K562 (cell line): Measurements from ENCODE around the gene THADA. TPM values are rescaled to one million over a fixed set of nuclear protein-coding genes. Genes with fewer than 3 reads are reported as not detected.

Experiments
- ARNT ChIP-seq, 2 experiments: fragments of 450-650 bp; IDR thresholded peaks; 2 replicates each; pipeline ENCODE4 v1.6.1; 2016; ENCODE audit warnings: mild to moderate bottlenecking in 1 of 2
- CHD2 ChIP-seq: IDR thresholded peaks from 2 replicates; pipeline ENCODE4 v1.6.1; 2011; ENCODE audit warnings: low read depth, low read length
- CREM ChIP-seq: IDR thresholded peaks from 2 replicates; pipeline ENCODE4 v1.6.1; 2014; ENCODE audit warnings: antibody characterized with exemption, low read depth
- CSDE1 ChIP-seq, 2 experiments: fragments of 450-650 bp; IDR thresholded peaks; 2 replicates each; pipeline ENCODE4 v1.6.1; 2016; ENCODE audit warnings: mild to moderate bottlenecking in 1 of 2
- DEAF1 ChIP-seq: fragments of 450-650 bp; formaldehyde crosslinking; IDR thresholded peaks from 2 replicates; pipeline ENCODE4 v1.4.0; 2020; ENCODE audit warnings: mild to moderate bottlenecking, moderate library complexity
- EZH2 ChIP-seq: IDR thresholded peaks from 2 replicates; pipeline ENCODE4 v1.6.1; 2012; ENCODE audit warnings: low read depth, mild to moderate bottlenecking, inconsistent platforms, low read length, borderline replicate concordance
- FOXP4 ChIP-seq: sonication (generic); formaldehyde crosslinking; IDR thresholded peaks from 2 replicates; pipeline ENCODE4 v1.8.0; 2022; ENCODE audit warnings: mild to moderate bottlenecking, missing genetic modification reagents, borderline replicate concordance
- HMGN3 ChIP-seq: IDR thresholded peaks from 2 replicates; pipeline ENCODE4 v1.6.1; 2011; ENCODE audit warnings: borderline replicate concordance, low read depth, mild to moderate bottlenecking, mixed read lengths, low read length; ENCODE audit not compliant: insufficient read length; ENCODE audit errors: extremely low read depth
- HNRNPL ChIP-seq: fragments of 200-400 bp; formaldehyde crosslinking; IDR thresholded peaks from 2 replicates; pipeline ENCODE4 v1.6.1; 2017; ENCODE audit warnings: low read depth, mild to moderate bottlenecking, low read length
- KDM1A ChIP-seq, 2 experiments: fragments of 450-650 bp; IDR thresholded peaks; 2 replicates each; pipeline ENCODE4 v1.6.1; 2016; ENCODE audit warnings: mild to moderate bottlenecking in 2 of 2
- MAZ ChIP-seq, 2 experiments: fragments of 450-650 bp in 1 of 2; sonication (generic) in 1 of 2; formaldehyde crosslinking; IDR thresholded peaks in 1 of 2; conservative IDR thresholded peaks in 1 of 2; 2 replicates each; pipeline versions ENCODE4 v1.4.0 to v1.5.0; 2020; ENCODE audit warnings: mild to moderate bottlenecking in 1 of 2, missing genetic modification reagents in 1 of 2
- MBD2 ChIP-seq: sonication (generic); IDR thresholded peaks from 2 replicates; pipeline ENCODE4 v1.6.1; 2016; ENCODE audit warnings: low read depth, borderline replicate concordance
- OTX1 ChIP-seq: fragments of 450-650 bp; formaldehyde crosslinking; IDR thresholded peaks from 2 replicates; pipeline ENCODE4 v1.4.0; 2022; ENCODE audit warnings: mild to moderate bottlenecking
- PHF20 ChIP-seq: fragments of 450-650 bp; IDR thresholded peaks from 2 replicates; pipeline ENCODE4 v1.6.1; 2018; ENCODE audit not compliant: partially characterized antibody
- RBM15 ChIP-seq: fragments of 200-400 bp; formaldehyde crosslinking; IDR thresholded peaks from 2 replicates; pipeline ENCODE4 v1.6.1; 2018; ENCODE audit warnings: mild to moderate bottlenecking, low read length, moderate library complexity; ENCODE audit not compliant: insufficient read depth
- SRSF1 ChIP-seq: fragments of 200-400 bp; formaldehyde crosslinking; IDR thresholded peaks from 2 replicates; pipeline ENCODE4 v1.6.1; 2017; ENCODE audit warnings: mild to moderate bottlenecking, low read depth, low read length, moderate library complexity
- ZNF134 ChIP-seq: fragments of 250-450 bp; sonication (Bioruptor Pico); conservative IDR thresholded peaks from 2 replicates; pipeline ENCODE4 v1.4.0; 2020
- ZNF140 ChIP-seq: fragments of 250-450 bp; sonication (Bioruptor Pico); IDR thresholded peaks from 2 replicates; pipeline ENCODE4 v1.8.0; 2021; ENCODE audit warnings: moderate library complexity, mild to moderate bottlenecking, inconsistent platforms
- ZNF75A ChIP-seq: fragments of 450-650 bp; formaldehyde crosslinking; IDR thresholded peaks from 2 replicates; pipeline ENCODE4 v1.4.0; 2020; ENCODE audit warnings: mild to moderate bottlenecking
- polyA plus RNA-seq, 8 experiments: library from polyadenylated mRNA; depleted of rRNA in 4 of 8; stranded (reverse) in 5 of 8; unstranded in 3 of 8; fragments of >200 nt; fragmentation: Nextera tagmentation in 2 of 8; fragmentation: Illumina TruSeq in 1 of 8; extraction: Ambion mirVana in 2 of 8; extraction: Trizol in 1 of 8; gene quantifications; 2 replicates each; pipeline versions ENCODE4 v1.2.1 to v1.2.3, GENCODE V29; 2011 to 2014; ENCODE audit warnings: inconsistent platforms in 1 of 8, missing spikeins in 1 of 8
- total RNA-seq, 7 experiments: library from RNA; depleted of rRNA in 6 of 7; stranded (reverse); fragments of >200 nt in 6 of 7; fragmentation: Illumina TruSeq in 2 of 7; extraction: Trizol in 2 of 7; gene quantifications; 2 replicates each; pipeline versions ENCODE4 v1.2.1 to v1.2.3, GENCODE V29; 2011 to 2021; ENCODE audit warnings: low replicate concordance in 1 of 7
- TF ChIP-seq, protein P1 (sequence below): sonication (generic); formaldehyde crosslinking; IDR thresholded peaks from 2 replicates; pipeline ENCODE4 v1.8.0; 2022; ENCODE audit warnings: missing genetic modification reagents, mild to moderate bottlenecking, moderate library complexity, borderline replicate concordance
- TF ChIP-seq, protein P2 (sequence below), 2 experiments: IDR thresholded peaks; 2 replicates each; pipeline ENCODE4 v1.6.1; 2012; ENCODE audit warnings: improper control_type of control experiment in 2 of 2, low read depth in 2 of 2, low read length in 2 of 2, borderline replicate concordance in 1 of 2

Gene THADA
- total and polyA plus RNA-seq, 9 of the 15 experiments (the other 6 are each of a cell fraction or from before 2014, with no cell fraction given) = 17.8 to 34.7 (median 31.9) TPM

GRCh38 chr2:43611987-43612894, 16.4 kb upstream of the THADA start (continued):
- TF ChIP-seq HMGN3 (no peak), RBM15 (no peak), ZNF75A (CRISPR knock-in tag) (no peak), DEAF1 (CRISPR knock-in tag) (peak; percentile 62), FOXP4 (CRISPR knock-in tag) (no peak), MAZ (CRISPR knock-in tag; conservative IDR thresholded peaks at IDR 0.05 in 1 of 2, IDR thresholded peaks at IDR 0.05 in 1 of 2) (0 out of 4 replicates have a peak, but pooled peaks of 1 of the 2 experiments have one; percentile 15), HNRNPL (no peak), ZNF134 (CRISPR knock-in tag) (no peak), CSDE1 (IDR thresholded peaks at IDR 0.05) (no peak), CHD2 (no peak), CREM (0 out of 2 replicates have a peak, but pooled peaks have one; percentile 42), SRSF1 (no peak), PHF20 (no peak), KDM1A (IDR thresholded peaks at IDR 0.05) (peak; percentile 29 to 41; a peak in 2 of 4 replicates), ZNF140 (CRISPR knock-in tag) (no peak), OTX1 (no peak), ARNT (IDR thresholded peaks at IDR 0.05) (no peak), MBD2 (no peak), EZH2 (no peak)
- TF ChIP-seq, protein P1, sequence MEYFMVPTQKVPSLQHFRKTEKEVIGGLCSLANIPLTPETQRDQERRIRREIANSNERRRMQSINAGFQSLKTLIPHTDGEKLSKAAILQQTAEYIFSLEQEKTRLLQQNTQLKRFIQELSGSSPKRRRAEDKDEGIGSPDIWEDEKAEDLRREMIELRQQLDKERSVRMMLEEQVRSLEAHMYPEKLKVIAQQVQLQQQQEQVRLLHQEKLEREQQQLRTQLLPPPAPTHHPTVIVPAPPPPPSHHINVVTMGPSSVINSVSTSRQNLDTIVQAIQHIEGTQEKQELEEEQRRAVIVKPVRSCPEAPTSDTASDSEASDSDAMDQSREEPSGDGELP (CRISPR knock-in tag) = no peak
- TF ChIP-seq, protein P2, sequence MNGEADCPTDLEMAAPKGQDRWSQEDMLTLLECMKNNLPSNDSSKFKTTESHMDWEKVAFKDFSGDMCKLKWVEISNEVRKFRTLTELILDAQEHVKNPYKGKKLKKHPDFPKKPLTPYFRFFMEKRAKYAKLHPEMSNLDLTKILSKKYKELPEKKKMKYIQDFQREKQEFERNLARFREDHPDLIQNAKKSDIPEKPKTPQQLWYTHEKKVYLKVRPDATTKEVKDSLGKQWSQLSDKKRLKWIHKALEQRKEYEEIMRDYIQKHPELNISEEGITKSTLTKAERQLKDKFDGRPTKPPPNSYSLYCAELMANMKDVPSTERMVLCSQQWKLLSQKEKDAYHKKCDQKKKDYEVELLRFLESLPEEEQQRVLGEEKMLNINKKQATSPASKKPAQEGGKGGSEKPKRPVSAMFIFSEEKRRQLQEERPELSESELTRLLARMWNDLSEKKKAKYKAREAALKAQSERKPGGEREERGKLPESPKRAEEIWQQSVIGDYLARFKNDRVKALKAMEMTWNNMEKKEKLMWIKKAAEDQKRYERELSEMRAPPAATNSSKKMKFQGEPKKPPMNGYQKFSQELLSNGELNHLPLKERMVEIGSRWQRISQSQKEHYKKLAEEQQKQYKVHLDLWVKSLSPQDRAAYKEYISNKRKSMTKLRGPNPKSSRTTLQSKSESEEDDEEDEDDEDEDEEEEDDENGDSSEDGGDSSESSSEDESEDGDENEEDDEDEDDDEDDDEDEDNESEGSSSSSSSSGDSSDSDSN (IDR thresholded peaks at IDR 0.05; ENCODE audit: borderline replicate concordance in 1 of 2, low read depth in 2 of 2, low read length in 2 of 2) = no peak
